Measurements from ENCODE around the gene PLCH1. TPM values are rescaled to one million over a fixed set of nuclear protein-coding genes. Genes with fewer than 3 reads are reported as not detected.

The PLCH1 gene
- total and polyA plus RNA-seq, 2 experiments from 2014 or later = 8.1 to 25.3 TPM

DNA sequence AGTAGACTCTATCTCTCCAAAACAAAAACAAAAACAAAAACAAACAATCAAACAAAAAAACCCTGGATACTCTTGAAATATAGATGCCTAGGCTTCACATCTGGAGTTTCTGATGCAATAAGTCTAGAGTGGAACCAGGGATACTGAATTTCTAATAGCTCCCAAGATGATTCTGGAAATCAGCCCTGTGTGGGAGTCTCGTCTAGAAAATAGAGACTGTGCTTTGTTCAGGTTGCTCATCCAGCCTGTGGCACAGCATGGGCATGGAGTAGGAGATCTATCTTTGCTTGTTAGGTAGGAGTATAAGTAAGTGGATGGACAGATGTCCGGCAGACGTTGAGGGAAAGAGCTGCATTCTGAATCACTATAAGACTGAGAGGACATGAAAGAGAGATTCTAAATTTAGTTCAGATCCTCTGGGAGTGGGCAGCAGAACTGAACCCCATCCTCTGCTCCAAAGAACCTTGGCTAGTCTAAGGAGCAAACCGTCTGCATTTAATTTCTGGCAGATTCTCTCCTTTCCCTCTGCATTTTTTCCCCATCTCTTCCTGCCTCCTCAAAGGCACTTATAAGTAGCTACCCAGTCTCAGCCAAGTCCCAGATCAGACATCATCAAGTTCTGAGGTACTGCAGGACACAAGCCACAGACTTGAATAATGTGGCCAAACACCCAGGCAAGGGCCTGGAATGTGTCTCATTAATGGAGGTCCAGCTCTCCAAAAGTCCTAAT lies 358.8 kb downstream of the PLCH1 start:
- H3K9me3 Mint-ChIP-seq = no peaks in the 10 kb centered on the region
- no peaks in the 10 kb centered on the region for H3K79me2 ChIP-seq (replicated peaks; ENCODE audit: insufficient read depth)
- no peak overlapping the region for H3K27ac ChIP-seq (ENCODE audit: low read depth)
- H3K4me3 ChIP-seq = no peak overlapping the region
- DNase-seq (ENCODE audit: low spot score) (no peak), ATAC-seq (no peak)
- no peaks in the 10 kb centered on the region for H3K27me3 ChIP-seq (ENCODE audit: insufficient read depth)
- H3K4me3 Mint-ChIP-seq = no peak overlapping the region
- H2AFZ ChIP-seq = peak overlapping the region; percentile 28; the same call in 1 of the 2 replicates
- H3K4me1 ChIP-seq (ENCODE audit: insufficient read depth) = no peaks in the 10 kb centered on the region
- no peaks in the 10 kb centered on the region for H3F3A ChIP-seq (replicated peaks; ENCODE audit: low read depth)
- H3K4me1 Mint-ChIP-seq = peaks cover 17% of the 10 kb centered on the region
- no peaks in the 10 kb centered on the region for H3K36me3 Mint-ChIP-seq (ENCODE audit: low read depth)
- no peak overlapping the region for H3K27ac Mint-ChIP-seq
- H3K27me3 Mint-ChIP-seq (ENCODE audit: insufficient read depth, low read depth, poor library complexity) = peaks cover 2% of the 10 kb centered on the region
- H3K4me2 ChIP-seq = no peak overlapping the region
- H4K20me1 ChIP-seq (replicated peaks; ENCODE audit: insufficient read depth) = no peaks in the 10 kb centered on the region
- TF ChIP-seq EZH2phosphoT487 (IDR thresholded peaks at IDR 0.05; ENCODE audit: unreplicated experiment) (no peak), ZNF462 (CRISPR knock-in tag; IDR thresholded peaks at IDR 0.05) (no peak), JUNB (IDR thresholded peaks at IDR 0.05; ENCODE audit: unreplicated experiment) (no peak), NANOG (IDR thresholded peaks at IDR 0.05; ENCODE audit: borderline replicate concordance) (no peak)
- no peaks in the 10 kb centered on the region for H3K36me3 ChIP-seq (ENCODE audit: insufficient read depth)
- peaks cover 4% of the 10 kb centered on the region for H3K9me2 ChIP-seq (ENCODE audit: insufficient read depth)

DNA sequence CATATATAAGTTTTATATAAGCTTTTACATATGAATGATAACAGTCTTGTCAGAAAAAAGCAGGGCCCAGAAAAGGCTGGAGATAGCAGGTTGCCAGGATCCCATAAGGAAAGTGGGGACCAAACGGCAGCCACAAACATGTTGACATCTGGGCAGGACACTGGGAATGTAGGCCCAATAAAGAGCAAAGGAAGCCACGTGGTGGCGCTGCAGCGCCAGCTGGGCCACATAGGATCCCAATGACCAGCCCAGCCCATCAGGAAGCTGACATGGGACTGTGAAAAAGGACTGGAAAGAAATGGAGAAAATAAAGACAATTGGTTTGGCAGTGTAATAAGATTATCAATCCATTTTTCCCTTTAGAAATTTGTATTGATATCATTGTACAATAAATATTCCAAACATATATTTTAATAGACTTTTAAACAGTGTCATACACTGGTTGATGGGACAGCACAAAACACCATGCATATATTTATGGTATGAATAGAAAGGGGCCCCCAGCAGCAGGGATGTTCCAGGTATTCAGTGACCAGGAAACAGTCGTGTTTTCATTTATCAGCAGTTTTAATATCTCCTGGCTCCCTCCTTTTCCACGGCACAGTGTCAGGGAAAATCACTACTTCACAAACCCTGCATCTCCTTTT lies 362.4 kb downstream of the PLCH1 start:
- Histone ChIP-seq H3K79me2 (replicated peaks; ENCODE audit: insufficient read depth) (no peaks in the 10 kb centered on the region), H3K4me1 (ENCODE audit: insufficient read depth) (no peaks in the 10 kb centered on the region), H3F3A (replicated peaks; ENCODE audit: low read depth) (no peaks in the 10 kb centered on the region), H4K20me1 (replicated peaks; ENCODE audit: insufficient read depth) (no peaks in the 10 kb centered on the region), H3K4me2 (no peak overlapping the region), H2AFZ (no peak overlapping the region), H3K36me3 (ENCODE audit: insufficient read depth) (no peaks in the 10 kb centered on the region), H3K9me2 (ENCODE audit: insufficient read depth) (no peaks in the 10 kb centered on the region; the same call in 1 of the 2 replicates), H3K4me3 (no peak overlapping the region), H3K27ac (ENCODE audit: low read depth) (no peak overlapping the region), H3K27me3 (ENCODE audit: insufficient read depth) (no peaks in the 10 kb centered on the region)
- Mint-ChIP-seq H3K4me1 (peaks cover 21% of the 10 kb centered on the region), H3K27me3 (ENCODE audit: insufficient read depth, low read depth, poor library complexity) (peaks cover 8% of the 10 kb centered on the region), H3K27ac (no peak overlapping the region), H3K9me3 (no peaks in the 10 kb centered on the region), H3K4me3 (no peak overlapping the region), H3K36me3 (ENCODE audit: low read depth) (no peaks in the 10 kb centered on the region)
- ATAC-seq (peak; percentile 100), DNase-seq (ENCODE audit: low spot score) (peak; percentile 91)
- TF ChIP-seq EZH2 (IDR thresholded peaks at IDR 0.05; ENCODE audit: low read depth, unreplicated experiment) (no peak), ETS1 (IDR thresholded peaks at IDR 0.05) (no peak), CTCF (conservative IDR thresholded peaks at IDR 0.05; ENCODE audit: low read depth in 2 of 2) (peak; percentile 97 to 99), NANOG (IDR thresholded peaks at IDR 0.05; ENCODE audit: borderline replicate concordance) (no peak)
